Loucy (cell line): Measurements from ENCODE around the gene NCAM1.

ENCODE experiments used
- EZH2phosphoT487 ChIP-seq: fragments of 200-600 bp; IDR thresholded peaks from 2 replicates; pipeline ENCODE4 v1.6.1; 2018; ENCODE audit warnings: antibody characterized with exemption, mild to moderate bottlenecking, moderate library complexity, borderline replicate concordance
- TF ChIP-seq, protein P1 (sequence below): fragments of 200-600 bp; sonication (generic); conservative IDR thresholded peaks from 2 replicates; pipeline ENCODE4 v1.5.1; 2014; ENCODE audit warnings: mild to moderate bottlenecking, antibody characterized with exemption, low read length

DNA sequence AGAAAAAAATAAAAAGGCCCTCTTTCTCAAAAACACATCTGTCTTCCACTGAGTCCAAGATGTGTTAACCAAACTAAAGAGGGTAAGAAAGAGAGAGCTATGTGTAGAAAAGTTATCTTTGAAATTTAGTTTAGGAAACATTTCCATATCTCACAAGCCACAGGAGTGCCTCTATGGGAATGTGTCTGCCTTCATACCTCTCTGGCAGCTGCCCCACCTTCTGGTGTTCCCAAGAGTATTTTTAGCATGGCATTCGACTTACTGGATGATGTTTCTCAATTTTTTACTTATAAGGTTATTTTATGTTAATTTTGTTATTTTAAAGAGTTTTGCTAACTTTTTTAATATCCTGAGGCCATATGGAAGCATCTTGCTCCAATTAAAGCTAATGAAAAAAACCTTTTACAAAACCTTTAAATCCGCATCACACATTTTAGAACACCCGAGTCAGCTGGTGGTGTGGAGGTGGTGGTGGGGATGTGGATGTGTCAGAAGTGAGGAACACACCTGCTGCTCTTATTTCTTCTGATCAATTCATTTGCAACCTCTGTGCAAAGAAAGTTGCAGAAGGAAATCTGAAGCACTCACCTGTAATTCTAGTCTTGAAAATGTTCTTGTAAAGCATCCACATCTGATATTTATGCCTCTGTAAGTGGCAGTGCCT lies 112.2 kb downstream of the NCAM1 start:
- TF ChIP-seq, protein P1, sequence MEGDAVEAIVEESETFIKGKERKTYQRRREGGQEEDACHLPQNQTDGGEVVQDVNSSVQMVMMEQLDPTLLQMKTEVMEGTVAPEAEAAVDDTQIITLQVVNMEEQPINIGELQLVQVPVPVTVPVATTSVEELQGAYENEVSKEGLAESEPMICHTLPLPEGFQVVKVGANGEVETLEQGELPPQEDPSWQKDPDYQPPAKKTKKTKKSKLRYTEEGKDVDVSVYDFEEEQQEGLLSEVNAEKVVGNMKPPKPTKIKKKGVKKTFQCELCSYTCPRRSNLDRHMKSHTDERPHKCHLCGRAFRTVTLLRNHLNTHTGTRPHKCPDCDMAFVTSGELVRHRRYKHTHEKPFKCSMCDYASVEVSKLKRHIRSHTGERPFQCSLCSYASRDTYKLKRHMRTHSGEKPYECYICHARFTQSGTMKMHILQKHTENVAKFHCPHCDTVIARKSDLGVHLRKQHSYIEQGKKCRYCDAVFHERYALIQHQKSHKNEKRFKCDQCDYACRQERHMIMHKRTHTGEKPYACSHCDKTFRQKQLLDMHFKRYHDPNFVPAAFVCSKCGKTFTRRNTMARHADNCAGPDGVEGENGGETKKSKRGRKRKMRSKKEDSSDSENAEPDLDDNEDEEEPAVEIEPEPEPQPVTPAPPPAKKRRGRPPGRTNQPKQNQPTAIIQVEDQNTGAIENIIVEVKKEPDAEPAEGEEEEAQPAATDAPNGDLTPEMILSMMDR: no peak
- no peak for TF ChIP-seq EZH2phosphoT487
